ENCODE results near the gene ARPC2.

DNA sequence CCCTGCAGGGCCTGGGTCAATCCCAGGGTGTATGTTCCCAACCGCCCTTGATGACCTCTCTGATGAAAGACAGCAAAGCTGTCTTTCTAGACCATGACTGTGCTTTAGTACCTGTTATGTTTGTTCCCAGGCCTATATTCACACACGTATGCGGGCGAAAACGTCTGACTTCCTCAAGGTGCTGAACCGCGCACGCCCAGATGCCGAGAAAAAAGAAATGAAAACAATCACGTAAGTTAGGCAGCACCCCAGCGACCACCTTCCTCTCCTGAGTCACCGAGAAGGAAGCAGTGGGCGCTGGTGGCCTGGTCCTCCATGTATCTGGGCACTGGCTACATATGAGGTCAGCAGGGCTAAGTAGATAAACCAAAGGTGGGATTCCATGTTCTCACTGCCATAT, 32.7 kb downstream of the ARPC2 start:
- TF ChIP-seq, protein P1, sequence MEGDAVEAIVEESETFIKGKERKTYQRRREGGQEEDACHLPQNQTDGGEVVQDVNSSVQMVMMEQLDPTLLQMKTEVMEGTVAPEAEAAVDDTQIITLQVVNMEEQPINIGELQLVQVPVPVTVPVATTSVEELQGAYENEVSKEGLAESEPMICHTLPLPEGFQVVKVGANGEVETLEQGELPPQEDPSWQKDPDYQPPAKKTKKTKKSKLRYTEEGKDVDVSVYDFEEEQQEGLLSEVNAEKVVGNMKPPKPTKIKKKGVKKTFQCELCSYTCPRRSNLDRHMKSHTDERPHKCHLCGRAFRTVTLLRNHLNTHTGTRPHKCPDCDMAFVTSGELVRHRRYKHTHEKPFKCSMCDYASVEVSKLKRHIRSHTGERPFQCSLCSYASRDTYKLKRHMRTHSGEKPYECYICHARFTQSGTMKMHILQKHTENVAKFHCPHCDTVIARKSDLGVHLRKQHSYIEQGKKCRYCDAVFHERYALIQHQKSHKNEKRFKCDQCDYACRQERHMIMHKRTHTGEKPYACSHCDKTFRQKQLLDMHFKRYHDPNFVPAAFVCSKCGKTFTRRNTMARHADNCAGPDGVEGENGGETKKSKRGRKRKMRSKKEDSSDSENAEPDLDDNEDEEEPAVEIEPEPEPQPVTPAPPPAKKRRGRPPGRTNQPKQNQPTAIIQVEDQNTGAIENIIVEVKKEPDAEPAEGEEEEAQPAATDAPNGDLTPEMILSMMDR (IDR thresholded peaks at IDR 0.05 in 8 of 11, conservative IDR thresholded peaks at IDR 0.05 in 3 of 11): no peak
- TF ChIP-seq POLR2AphosphoS5 (IDR thresholded peaks at IDR 0.05) (no peak), POLR2A (IDR thresholded peaks at IDR 0.05) (no peak)
